GM18907 (cell line): ENCODE results near the gene TMUB1.

Source experiments
- ATAC-seq: cut with Tn5 transposase; IDR thresholded peaks from one replicate; pipeline ENCODE4 v1.9.1; 2021; ENCODE audit warnings: mild to moderate bottlenecking, moderate library complexity; ENCODE audit not compliant: unreplicated experiment

The TMUB1 gene

GRCh38 chr7:151121380-151122170 is 38.3 kb upstream of the TMUB1 start:
- no peak for ATAC-seq

GRCh38 chr7:151120896-151121295 is 37.6 kb upstream of the TMUB1 start:
- ATAC-seq: no peak

- ATAC-seq: no peak
Measured at GRCh38 chr7:151119902-151120301, 36.6 kb upstream of the TMUB1 start.

GRCh38 chr7:151119055-151119415 is 35.7 kb upstream of the TMUB1 start:
- ATAC-seq: no peak

GRCh38 chr7:151118108-151119054 is 35.1 kb upstream of the TMUB1 start:
- ATAC-seq: no peak

GRCh38 chr7:151117565-151117964 is 34.3 kb upstream of the TMUB1 start:
- no peak for ATAC-seq

- ATAC-seq: no peak
Measured at GRCh38 chr7:151116603-151117440, 33.5 kb upstream of the TMUB1 start.

- ATAC-seq: no peak
Measured at GRCh38 chr7:151115836-151116418, 32.6 kb upstream of the TMUB1 start.

GRCh38 chr7:151115121-151115835 is 32.0 kb upstream of the TMUB1 start:
- ATAC-seq: no peak

- no peak for ATAC-seq
Measured at GRCh38 chr7:151114151-151115090, 31.1 kb upstream of the TMUB1 start.

GRCh38 chr7:151113344-151114150 is 30.3 kb upstream of the TMUB1 start:
- ATAC-seq: no peak

GRCh38 chr7:151110941-151111645 is 27.8 kb upstream of the TMUB1 start:
- ATAC-seq: peak; percentile 85

GRCh38 chr7:151110236-151110940 is 27.1 kb upstream of the TMUB1 start:
- ATAC-seq: no peak

- ATAC-seq: no peak
Measured at GRCh38 chr7:151109094-151110048, 26.1 kb upstream of the TMUB1 start.

- ATAC-seq: no peak
Measured at GRCh38 chr7:151107882-151108281, 24.6 kb upstream of the TMUB1 start.
